Measurements from ENCODE around the gene CLNK.

- TF ChIP-seq, protein P1, sequence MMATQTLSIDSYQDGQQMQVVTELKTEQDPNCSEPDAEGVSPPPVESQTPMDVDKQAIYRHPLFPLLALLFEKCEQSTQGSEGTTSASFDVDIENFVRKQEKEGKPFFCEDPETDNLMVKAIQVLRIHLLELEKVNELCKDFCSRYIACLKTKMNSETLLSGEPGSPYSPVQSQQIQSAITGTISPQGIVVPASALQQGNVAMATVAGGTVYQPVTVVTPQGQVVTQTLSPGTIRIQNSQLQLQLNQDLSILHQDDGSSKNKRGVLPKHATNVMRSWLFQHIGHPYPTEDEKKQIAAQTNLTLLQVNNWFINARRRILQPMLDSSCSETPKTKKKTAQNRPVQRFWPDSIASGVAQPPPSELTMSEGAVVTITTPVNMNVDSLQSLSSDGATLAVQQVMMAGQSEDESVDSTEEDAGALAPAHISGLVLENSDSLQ (IDR thresholded peaks at IDR 0.05) = no peak
- TF ChIP-seq NFRKB (IDR thresholded peaks at IDR 0.05) = no peak
- no peak for TF ChIP-seq SP1 (IDR thresholded peaks at IDR 0.05)
- TF ChIP-seq TARDBP (IDR thresholded peaks at IDR 0.05) = no peak
- no peak for TF ChIP-seq ARNT (IDR thresholded peaks at IDR 0.05)
- TF ChIP-seq FOXM1 (IDR thresholded peaks at IDR 0.05; ENCODE audit: borderline replicate concordance) = no peak
- TF ChIP-seq BHLHE40 (IDR thresholded peaks at IDR 0.05; ENCODE audit: borderline replicate concordance) = no peak
- TF ChIP-seq SUZ12 (IDR thresholded peaks at IDR 0.05) = no peak
- no peak for TF ChIP-seq L3MBTL2 (conservative IDR thresholded peaks at IDR 0.05)
- no peak for TF ChIP-seq ZNF384 (IDR thresholded peaks at IDR 0.05)
- no peak for TF ChIP-seq FOXK2 (IDR thresholded peaks at IDR 0.05)
Measured at GRCh38 chr4:10466161-10466560, 218.4 kb downstream of the CLNK start.
